GM12874 (cell line): ENCODE results near the gene TSPAN4.

Source experiments
- CTCF ChIP-seq: IDR thresholded peaks from 2 replicates; pipeline ENCODE4 v1.5.1; 2011; ENCODE audit warnings: low read depth, mild to moderate bottlenecking, control low read depth, low read length, moderate library complexity; ENCODE audit not compliant: insufficient read depth

TSPAN4 gene

GRCh38 chr11:830295-831117, 12.1 kb upstream of the TSPAN4 start:
- TF ChIP-seq CTCF, result no peak

GRCh38 chr11:831118-831864, 11.4 kb upstream of the TSPAN4 start:
- TF ChIP-seq CTCF, result no peak

- TF ChIP-seq CTCF, result no peak
Observed at GRCh38 chr11:831961-832528, 10.6 kb upstream of the TSPAN4 start.

- TF ChIP-seq CTCF, result no peak
Observed at GRCh38 chr11:832529-833113, 10.0 kb upstream of the TSPAN4 start, which contains the start of gene CD151. CD151 (plus strand) TSS chr11:832952; CDS start chr11:836070, 3,118 bp downstream.

DNA sequence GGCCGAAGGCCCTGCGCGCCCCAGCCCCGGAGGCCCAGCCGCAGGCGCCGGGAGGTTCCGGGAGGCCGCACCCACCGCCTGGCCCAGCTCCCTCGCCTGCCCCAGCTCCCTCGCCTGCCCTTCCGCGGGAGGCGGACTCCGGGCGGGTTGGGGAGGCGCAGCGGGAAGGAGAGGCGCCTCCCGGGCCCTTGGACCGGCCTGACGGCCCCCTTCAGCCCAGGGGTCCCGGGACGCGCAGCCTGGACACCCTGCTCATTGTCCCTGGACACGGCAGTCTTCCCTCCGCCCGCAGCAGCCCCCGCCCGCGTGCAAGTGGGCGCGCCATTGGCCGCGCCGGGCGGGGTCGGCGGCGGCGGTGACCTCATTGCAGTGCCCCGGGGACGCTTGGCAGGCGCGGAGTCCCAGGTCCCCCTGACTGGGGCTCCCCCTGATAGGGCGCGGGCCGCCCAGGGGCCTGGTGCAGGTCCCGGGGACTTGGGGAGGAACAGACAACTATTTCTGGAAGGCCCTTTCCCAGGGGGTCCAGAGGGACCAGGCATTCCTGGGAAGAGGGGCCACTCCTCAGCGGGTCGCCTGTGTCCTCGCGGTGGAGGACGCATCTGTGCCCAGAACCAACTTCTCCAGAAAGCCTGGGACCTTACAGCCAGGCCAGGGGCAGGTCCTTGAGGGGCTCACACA, 9.4 kb upstream of the TSPAN4 start:
- no peak for TF ChIP-seq CTCF

GRCh38 chr11:833849-834311, 8.8 kb upstream of the TSPAN4 start:
- no peak for TF ChIP-seq CTCF
